GM13976 (cell line): Measurements from ENCODE around the gene EDRF1.

ENCODE experiments used
- DNase-seq: peaks from one replicate; pipeline ENCODE4 v3.0.0; 2012; ENCODE audit warnings: low spot score
- in situ Hi-C: fragments of 300-500 bp; cut with MboI; formaldehyde crosslinking; loops from one replicate; pipeline ENCODE4 v1.12.0; 2022; ENCODE audit warnings: low sequenced_read_pairs, mixed read lengths, inconsistent platforms; ENCODE audit not compliant: unreplicated experiment
- TF ChIP-seq, protein P1 (sequence below): IDR thresholded peaks from 2 replicates; pipeline ENCODE4 v1.5.1; 2012; ENCODE audit warnings: borderline replicate concordance, mild to moderate bottlenecking; ENCODE audit not compliant: insufficient read depth; ENCODE audit errors: extremely low read depth, missing control alignments, control extremely low read depth

The EDRF1 gene

GRCh38 chr10:125762692-125763648, 43.5 kb downstream of the EDRF1 start:
- TF ChIP-seq, protein P1, sequence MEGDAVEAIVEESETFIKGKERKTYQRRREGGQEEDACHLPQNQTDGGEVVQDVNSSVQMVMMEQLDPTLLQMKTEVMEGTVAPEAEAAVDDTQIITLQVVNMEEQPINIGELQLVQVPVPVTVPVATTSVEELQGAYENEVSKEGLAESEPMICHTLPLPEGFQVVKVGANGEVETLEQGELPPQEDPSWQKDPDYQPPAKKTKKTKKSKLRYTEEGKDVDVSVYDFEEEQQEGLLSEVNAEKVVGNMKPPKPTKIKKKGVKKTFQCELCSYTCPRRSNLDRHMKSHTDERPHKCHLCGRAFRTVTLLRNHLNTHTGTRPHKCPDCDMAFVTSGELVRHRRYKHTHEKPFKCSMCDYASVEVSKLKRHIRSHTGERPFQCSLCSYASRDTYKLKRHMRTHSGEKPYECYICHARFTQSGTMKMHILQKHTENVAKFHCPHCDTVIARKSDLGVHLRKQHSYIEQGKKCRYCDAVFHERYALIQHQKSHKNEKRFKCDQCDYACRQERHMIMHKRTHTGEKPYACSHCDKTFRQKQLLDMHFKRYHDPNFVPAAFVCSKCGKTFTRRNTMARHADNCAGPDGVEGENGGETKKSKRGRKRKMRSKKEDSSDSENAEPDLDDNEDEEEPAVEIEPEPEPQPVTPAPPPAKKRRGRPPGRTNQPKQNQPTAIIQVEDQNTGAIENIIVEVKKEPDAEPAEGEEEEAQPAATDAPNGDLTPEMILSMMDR = no peak
- in situ Hi-C loops = no loop called here
- DNase-seq = no peak

- TF ChIP-seq, protein P1 = no peak
- no peak for DNase-seq
- in situ Hi-C loops = no loop called here
Measured at GRCh38 chr10:125765835-125766234, 46.3 kb downstream of the EDRF1 start.

DNA sequence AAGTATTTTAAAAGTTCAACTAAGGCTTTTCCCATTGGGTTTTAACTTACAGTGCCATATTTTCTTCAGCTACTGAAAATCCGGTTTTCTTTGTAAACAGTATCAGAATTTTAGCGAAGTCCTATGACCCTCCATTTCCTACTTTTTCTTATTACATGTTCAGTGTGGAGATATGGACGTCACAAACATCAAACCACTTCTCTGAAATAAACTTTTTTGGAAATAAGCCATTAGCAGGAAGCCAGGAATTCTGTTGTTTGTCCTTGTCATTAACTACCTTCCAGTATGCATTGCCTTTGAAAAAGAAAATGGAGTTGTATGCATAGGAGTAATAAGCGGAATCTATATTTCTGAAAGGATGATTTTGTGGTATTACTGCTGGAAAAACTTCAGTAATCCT, 47.0 kb downstream of the EDRF1 start:
- in situ Hi-C loops = no loop called here
- DNase-seq = no peak
- TF ChIP-seq, protein P1 = no peak

GRCh38 chr10:125768219-125768855, 48.8 kb downstream of the EDRF1 start:
- in situ Hi-C loops = no loop called here
- no peak for DNase-seq
- TF ChIP-seq, protein P1 = no peak

DNA sequence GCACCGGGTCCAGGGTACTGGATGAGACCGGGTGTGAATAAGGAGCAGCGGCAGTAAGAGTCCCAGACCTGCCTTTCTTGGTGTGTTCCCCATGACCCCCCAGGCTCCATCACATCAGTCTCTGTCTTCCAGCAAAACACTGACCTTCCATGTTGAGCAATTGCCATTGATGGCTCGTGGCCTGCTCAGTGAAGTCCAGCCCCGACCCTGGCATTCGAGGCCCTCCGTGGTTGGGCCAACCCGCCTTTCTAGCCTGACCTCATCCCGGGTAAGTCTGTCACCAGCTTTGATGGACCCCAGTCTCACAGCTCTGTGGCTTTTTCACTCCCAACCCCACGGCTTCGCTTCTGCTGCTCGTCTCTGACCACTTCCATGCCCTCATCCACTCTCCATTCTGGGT, 49.7 kb downstream of the EDRF1 start:
- in situ Hi-C loops = no loop called here
- DNase-seq = no peak
- TF ChIP-seq, protein P1 = no peak

DNA sequence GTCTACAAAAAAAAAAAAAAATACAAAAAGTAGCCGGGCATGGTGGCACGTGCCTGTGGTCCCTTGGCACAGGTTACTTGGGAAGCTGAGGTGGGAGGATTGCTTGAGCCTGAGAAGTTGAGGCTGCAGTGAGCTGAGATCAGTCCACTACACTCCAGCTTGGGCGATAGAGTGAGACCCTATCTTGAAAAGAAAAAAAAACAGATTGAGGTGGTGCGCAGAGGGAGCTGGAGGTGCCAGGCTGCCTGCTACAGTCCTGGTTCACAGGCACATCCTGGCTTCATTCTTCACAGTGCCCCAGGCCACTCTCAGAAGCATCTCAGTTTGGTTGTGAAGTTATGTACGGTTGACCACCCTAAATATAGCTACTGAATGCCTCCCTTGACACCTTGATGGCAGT, 51.3 kb downstream of the EDRF1 start:
- in situ Hi-C loops = no loop called here
- no peak for DNase-seq
- TF ChIP-seq, protein P1 = no peak
